RWPE1 (cell line): Measurements from ENCODE around the gene NACAD.

Experiments
- CTCF ChIA-PET: fragments of 350-600 bp; sonication (Branson Sonifier 250); formaldehyde crosslinking; extraction: SDS; loops from one replicate; lab custom pipeline; 2021; lab: Yijun Ruan, JAX
- POLR2A ChIA-PET: fragments of 400-600 bp; formaldehyde crosslinking; extraction: SDS; loops from one replicate; lab custom pipeline; 2020; ENCODE audit warnings: antibody characterized with exemption; ENCODE audit not compliant: low non-redundant PET; lab: Yijun Ruan, JAX
- DNase-seq: peaks from one replicate; pipeline ENCODE4 v3.0.0; 2012; ENCODE audit warnings: low spot score
- H3K27ac ChIP-seq: fragments of 450-650 bp; 2 replicates; pipeline ENCODE4 v1.5.1; 2017
- TF ChIP-seq, protein P1 (sequence below): fragments of 450-650 bp; conservative IDR thresholded peaks from 2 replicates; pipeline ENCODE4 v1.5.1; 2017; ENCODE audit warnings: low read depth, mild to moderate bottlenecking

Gene NACAD

DNA sequence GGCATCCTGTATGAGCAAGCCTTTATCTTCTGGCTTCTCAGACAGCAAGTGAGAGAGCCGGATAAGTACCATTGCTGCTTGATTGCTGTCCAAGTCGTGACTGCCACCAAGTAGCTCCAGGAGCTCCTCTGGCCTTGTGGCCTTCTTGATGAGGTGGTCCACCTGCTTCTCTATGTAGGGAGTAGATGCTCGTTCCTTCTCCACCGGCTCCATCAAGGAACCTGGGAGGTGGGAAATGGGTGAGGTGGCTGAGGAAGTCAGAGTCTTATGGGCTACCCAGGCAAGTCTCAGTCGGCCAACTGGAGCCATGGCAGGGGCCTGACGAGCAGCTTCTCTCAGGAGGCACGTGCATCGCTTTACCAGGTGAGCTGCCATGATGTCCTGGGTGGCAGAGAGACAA is 20.1 kb upstream of the NACAD start:
- POLR2A ChIA-PET: no interaction called here
- H3K27ac ChIP-seq: peak overlapping the region; percentile 16; the same call in 1 of the 2 replicates
- CTCF ChIA-PET: interaction anchor here (0.6 kb wide), 1 partner anchor 65 kb away, joined by 6 read pairs; no protein-coding TSS in a partner anchor
- TF ChIP-seq, protein P1, sequence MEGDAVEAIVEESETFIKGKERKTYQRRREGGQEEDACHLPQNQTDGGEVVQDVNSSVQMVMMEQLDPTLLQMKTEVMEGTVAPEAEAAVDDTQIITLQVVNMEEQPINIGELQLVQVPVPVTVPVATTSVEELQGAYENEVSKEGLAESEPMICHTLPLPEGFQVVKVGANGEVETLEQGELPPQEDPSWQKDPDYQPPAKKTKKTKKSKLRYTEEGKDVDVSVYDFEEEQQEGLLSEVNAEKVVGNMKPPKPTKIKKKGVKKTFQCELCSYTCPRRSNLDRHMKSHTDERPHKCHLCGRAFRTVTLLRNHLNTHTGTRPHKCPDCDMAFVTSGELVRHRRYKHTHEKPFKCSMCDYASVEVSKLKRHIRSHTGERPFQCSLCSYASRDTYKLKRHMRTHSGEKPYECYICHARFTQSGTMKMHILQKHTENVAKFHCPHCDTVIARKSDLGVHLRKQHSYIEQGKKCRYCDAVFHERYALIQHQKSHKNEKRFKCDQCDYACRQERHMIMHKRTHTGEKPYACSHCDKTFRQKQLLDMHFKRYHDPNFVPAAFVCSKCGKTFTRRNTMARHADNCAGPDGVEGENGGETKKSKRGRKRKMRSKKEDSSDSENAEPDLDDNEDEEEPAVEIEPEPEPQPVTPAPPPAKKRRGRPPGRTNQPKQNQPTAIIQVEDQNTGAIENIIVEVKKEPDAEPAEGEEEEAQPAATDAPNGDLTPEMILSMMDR: no peak
- DNase-seq: no peak

DNA sequence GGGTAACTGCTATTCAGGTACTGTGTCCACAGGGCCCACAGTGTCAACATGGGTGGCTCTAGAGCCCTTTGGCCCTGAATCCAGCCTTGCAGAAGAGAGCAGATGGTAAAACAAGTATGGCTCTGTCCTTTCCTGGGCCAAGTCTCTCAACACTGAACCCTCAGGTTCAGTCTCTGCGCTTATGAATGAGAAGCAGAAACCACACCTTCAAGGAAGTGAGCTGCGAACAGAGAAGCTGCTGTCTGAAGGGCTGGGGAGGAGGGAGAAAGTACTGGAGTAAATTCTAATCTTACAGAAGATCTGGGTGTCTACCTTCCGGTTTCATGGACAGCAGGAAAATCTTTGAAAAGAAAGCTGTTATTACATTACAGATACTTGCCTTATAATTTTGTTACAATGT is 18.6 kb upstream of the NACAD start:
- no peak overlapping the region for H3K27ac ChIP-seq
- ChIA-PET CTCF (interaction anchor here (0.7 kb wide), 2 partner anchors 62 to 284 kb away, joined by 3 read pairs; no protein-coding TSS in a partner anchor), POLR2A (no interaction called here)
- TF ChIP-seq, protein P1: no peak
- DNase-seq: no peak

DNA sequence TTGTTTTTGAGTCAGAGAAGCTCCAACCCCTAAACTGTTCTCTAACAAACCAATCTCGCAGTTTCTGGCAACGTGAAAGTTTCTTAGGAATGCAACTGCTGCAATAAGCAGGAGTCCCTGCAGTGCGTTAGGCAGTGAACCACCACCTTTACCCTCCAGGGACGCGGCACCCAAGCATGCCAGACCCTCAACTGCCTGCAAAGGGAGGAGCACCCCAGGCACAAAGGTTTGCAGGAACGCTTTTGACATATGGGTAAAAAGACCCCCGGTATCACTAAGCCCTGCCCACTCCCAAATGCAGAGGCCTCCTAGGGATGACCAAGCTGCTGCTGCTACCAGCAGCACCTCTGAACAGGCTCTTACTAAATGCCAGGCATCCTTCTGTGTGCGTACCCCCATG is 18.1 kb upstream of the NACAD start:
- no peak for DNase-seq
- TF ChIP-seq, protein P1: no peak
- ChIA-PET CTCF (no interaction called here), POLR2A (no interaction called here)
- H3K27ac ChIP-seq: no peak overlapping the region

DNA sequence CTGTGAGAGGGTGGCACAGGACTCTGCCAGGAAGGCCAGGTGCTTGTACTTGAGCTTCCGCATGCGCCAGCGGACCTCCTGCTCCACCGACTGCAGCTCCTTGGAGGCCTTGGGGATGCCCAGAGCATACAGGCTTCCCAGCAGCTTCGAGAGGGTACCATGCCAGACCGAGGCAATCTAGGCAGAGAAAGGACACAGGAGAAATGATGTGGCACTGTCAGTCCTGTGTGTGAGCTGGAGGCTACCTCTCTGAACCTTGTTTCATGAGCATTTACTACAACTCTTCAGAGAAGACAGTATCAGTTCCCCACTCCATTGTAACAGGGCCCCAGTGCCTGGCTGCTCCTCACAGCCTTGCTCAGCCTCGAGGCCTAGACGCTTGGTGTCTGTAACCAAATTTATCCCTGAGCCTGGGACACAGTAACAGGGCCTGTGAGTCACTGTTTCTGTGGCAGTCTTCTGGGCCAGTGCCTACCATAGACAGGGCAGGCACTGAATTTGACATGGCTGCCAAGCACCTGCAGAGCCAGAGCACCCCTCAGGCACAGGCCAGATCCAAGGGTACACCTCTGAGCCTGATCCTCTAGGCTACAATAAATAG is 16.9 kb upstream of the NACAD start:
- ChIA-PET POLR2A (no interaction called here), CTCF (no interaction called here)

DNA sequence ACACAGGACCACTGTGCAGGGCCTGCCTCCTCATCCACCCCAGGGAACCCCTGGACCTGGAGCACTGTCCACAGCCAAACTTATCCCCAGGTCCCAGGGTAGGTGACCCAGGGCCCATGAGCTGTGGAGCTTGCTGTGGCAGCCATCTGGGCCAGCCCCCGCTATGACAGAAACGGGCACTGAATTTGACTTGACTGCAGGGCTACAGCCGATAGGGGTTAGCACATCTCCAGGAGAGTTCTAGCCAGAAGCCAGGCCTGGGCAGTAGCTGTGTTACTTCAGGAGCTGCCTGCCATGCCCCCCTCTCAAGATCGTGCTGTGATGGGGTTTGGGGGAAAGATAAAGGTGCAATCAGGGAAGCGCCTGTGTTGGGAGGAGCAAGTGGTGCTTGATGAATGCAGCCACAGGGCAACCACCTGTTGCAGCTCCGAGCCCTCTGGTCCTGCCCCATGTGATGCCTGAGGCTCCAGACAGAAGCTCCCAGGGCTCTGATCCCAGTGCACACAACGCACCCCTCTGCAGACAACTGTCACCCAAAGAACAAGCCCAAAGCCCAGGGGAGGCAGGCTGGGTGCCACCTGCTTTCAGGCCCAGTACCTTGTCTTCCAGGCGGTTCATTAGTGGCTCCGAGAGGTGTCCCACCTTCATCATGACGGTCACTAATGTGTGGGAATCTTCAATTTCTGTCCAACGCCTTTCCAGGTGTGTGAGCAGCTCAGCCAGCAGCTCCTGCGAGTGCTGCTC is 16.2 kb upstream of the NACAD start:
- DNase-seq: no peak
- POLR2A ChIA-PET: no interaction called here

More for the DNA sequence above, 16.9 kb upstream of the NACAD start:
- no peak overlapping the region for H3K27ac ChIP-seq
- DNase-seq: no peak
- TF ChIP-seq, protein P1: no peak

More for the DNA sequence above, 16.2 kb upstream of the NACAD start:
- CTCF ChIA-PET: interaction anchor here (0.5 kb wide), 1 partner anchor 331 kb away, joined by 3 read pairs; no protein-coding TSS in a partner anchor
- TF ChIP-seq, protein P1: no peak
- no peak overlapping the region for H3K27ac ChIP-seq
